Testis (tissue), 2 donors: Measurements from ENCODE around the gene WDR73.

Experiments used
- CTCF ChIP-seq, 3 experiments: fragments of 450-650 bp in 2 of 3; fragments of 200-600 bp in 1 of 3; sonication (generic) in 1 of 3; IDR thresholded peaks; one replicate each; pipeline ENCODE4 v1.5.1; 2016 to 2019; ENCODE audit warnings: antibody characterized with exemption in 3 of 3, mild to moderate bottlenecking in 2 of 3, moderate library complexity in 1 of 3
- POLR2A ChIP-seq: fragments of 450-650 bp; IDR thresholded peaks from one replicate; pipeline ENCODE4 v1.6.1; 2017; ENCODE audit warnings: antibody characterized with exemption, mild to moderate bottlenecking, moderate library complexity

DNA sequence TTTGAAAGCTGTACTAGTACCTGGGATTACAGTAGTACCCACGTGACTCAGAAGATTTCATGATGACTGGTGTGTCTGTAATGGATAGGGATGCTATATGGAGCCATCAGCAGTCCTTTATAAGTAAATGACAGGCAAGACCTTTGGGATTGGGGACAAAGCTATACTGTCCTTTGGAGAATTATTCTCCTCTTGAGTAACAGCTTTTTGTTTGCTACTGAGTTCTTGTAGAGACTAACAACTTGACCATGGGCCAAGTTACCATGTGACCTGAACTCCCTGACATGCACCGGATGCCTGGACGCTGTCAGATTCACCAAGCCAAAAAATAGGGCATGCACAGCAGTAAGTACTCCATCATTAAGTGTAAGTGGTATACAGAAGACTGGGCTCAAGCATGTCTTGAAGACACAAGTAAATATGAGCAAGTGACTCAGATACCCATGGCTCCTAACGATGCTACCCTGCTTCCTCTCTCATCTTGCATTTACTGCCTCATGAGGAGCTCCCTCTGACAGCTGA, 48.9 kb upstream of the WDR73 start:
- no peak for TF ChIP-seq CTCF (IDR thresholded peaks at IDR 0.05)
- no peak for TF ChIP-seq POLR2A
